Type B pancreatic cell (in vitro differentiated cells): ENCODE measurements around the gene DOC2B. TPM values are rescaled to one million over a fixed set of nuclear protein-coding genes. Genes with fewer than 3 reads are reported as not detected.
"Not testable (repeated sequence)": the region's sequence is repeated elsewhere in the genome, so short reads cannot be mapped to it uniquely, and the experiment has no call there.

Experiments used
- DNase-seq: peaks from one replicate; pipeline ENCODE4 v3.0.0; 2021; ENCODE audit warnings: mixed read lengths; ENCODE audit not compliant: unreplicated experiment; ENCODE audit errors: extremely low spot score
- H3K27ac Mint-ChIP-seq: 2 replicates; pipeline ENCODE4 v1.8.0; 2021; ENCODE audit warnings: mild to moderate bottlenecking, mixed read lengths
- H3K27me3 Mint-ChIP-seq: 2 replicates; pipeline ENCODE4 v1.8.0; 2021; ENCODE audit warnings: mixed read lengths
- H3K36me3 Mint-ChIP-seq: 2 replicates; pipeline ENCODE4 v1.8.0; 2021; ENCODE audit warnings: mixed read lengths
- H3K4me1 Mint-ChIP-seq: one replicate; pipeline ENCODE4 v1.8.0; 2021; ENCODE audit warnings: mixed read lengths; ENCODE audit not compliant: unreplicated experiment
- H3K4me3 Mint-ChIP-seq: 2 replicates; pipeline ENCODE4 v1.8.0; 2021; ENCODE audit warnings: mild to moderate bottlenecking, mixed read lengths
- H3K9me3 Mint-ChIP-seq: 2 replicates; pipeline ENCODE4 v1.8.0; 2021; ENCODE audit warnings: mixed read lengths
- CTCF ChIP-seq: fragments of 200-600 bp; sonication (generic); conservative IDR thresholded peaks from 2 replicates; pipeline ENCODE4 v1.5.0; 2021; ENCODE audit warnings: antibody characterized with exemption, mild to moderate bottlenecking
- total RNA-seq: library from RNA; stranded (reverse); gene quantifications from 2 replicates; pipeline ENCODE4 v1.2.1, GENCODE V29; 2021; ENCODE audit warnings: low replicate concordance

DOC2B gene
- total RNA-seq, 1 donor from 2014 or later: 6.3 TPM

GRCh38 chr17:144936-145670 is 36.3 kb downstream of the DOC2B start:
- Mint-ChIP-seq H3K9me3 (no peaks in the 10 kb centered on the region), H3K27ac (no peak overlapping the region), H3K4me3 (no peak overlapping the region), H3K27me3 (peaks cover 6% of the 10 kb centered on the region), H3K4me1 (no peaks in the 10 kb centered on the region), H3K36me3 (no peaks in the 10 kb centered on the region)
- peak; percentile 61 for DNase-seq
- no peak for TF ChIP-seq CTCF

GRCh38 chr17:143785-144281 is 37.6 kb downstream of the DOC2B start:
- peak; percentile 89 for TF ChIP-seq CTCF
- no peaks in the 10 kb centered on the region for H3K9me3 Mint-ChIP-seq
- no peak overlapping the region for H3K27ac Mint-ChIP-seq
- H3K4me3 Mint-ChIP-seq: no peak overlapping the region
- H3K36me3 Mint-ChIP-seq: no peaks in the 10 kb centered on the region
- DNase-seq: peak; percentile 93
- no peaks in the 10 kb centered on the region for H3K4me1 Mint-ChIP-seq
- peaks cover 10% of the 10 kb centered on the region for H3K27me3 Mint-ChIP-seq

GRCh38 chr17:142876-143784 is 38.3 kb downstream of the DOC2B start:
- TF ChIP-seq CTCF: no peak
- Mint-ChIP-seq H3K4me3 (no peak overlapping the region), H3K27ac (no peak overlapping the region), H3K4me1 (no peaks in the 10 kb centered on the region), H3K9me3 (no peaks in the 10 kb centered on the region), H3K36me3 (no peaks in the 10 kb centered on the region), H3K27me3 (peaks cover 10% of the 10 kb centered on the region)
- peak; percentile 31 for DNase-seq

GRCh38 chr17:142102-142661 is 39.3 kb downstream of the DOC2B start:
- no peak for TF ChIP-seq CTCF
- Mint-ChIP-seq H3K27ac (no peak overlapping the region), H3K9me3 (no peaks in the 10 kb centered on the region), H3K36me3 (no peaks in the 10 kb centered on the region), H3K27me3 (peaks cover 10% of the 10 kb centered on the region), H3K4me3 (no peak overlapping the region), H3K4me1 (no peaks in the 10 kb centered on the region)
- peak; percentile 56 for DNase-seq

GRCh38 chr17:139401-140205 is 41.8 kb downstream of the DOC2B start:
- not testable (repeated sequence) for H3K4me3 Mint-ChIP-seq, H3K9me3 Mint-ChIP-seq

GRCh38 chr17:137166-137807 is 44.2 kb downstream of the DOC2B start, which contains the start of gene SCGB1C2:
TSS of gene SCGB1C2 (plus strand) at chr17:137569. CDS start at chr17:137591, 22 bp downstream.
- peak; percentile 47 for DNase-seq
- H3K4me3 Mint-ChIP-seq, H3K27me3 Mint-ChIP-seq, H3K9me3 Mint-ChIP-seq, H3K4me1 Mint-ChIP-seq, H3K27ac Mint-ChIP-seq, H3K36me3 Mint-ChIP-seq: not testable (repeated sequence)

More at GRCh38 chr17:139401-140205, 41.8 kb downstream of the DOC2B start:
- peak; percentile 54 for DNase-seq
- H3K36me3 Mint-ChIP-seq, H3K27ac Mint-ChIP-seq, H3K4me1 Mint-ChIP-seq, H3K27me3 Mint-ChIP-seq: not testable (repeated sequence)
